GM18502 (cell line): ENCODE results near the gene C1QL4.
A peak's percentile ranks its signal among the peaks of the same experiment; 100 is the strongest.
"Not testable (repeated sequence)": the region's sequence is repeated elsewhere in the genome, so short reads cannot be mapped to it uniquely, and the experiment has no call there.

ENCODE experiments used
- ATAC-seq: cut with Tn5 transposase; IDR thresholded peaks from one replicate; pipeline ENCODE4 v1.9.1; 2021; ENCODE audit warnings: mild to moderate bottlenecking; ENCODE audit not compliant: unreplicated experiment, poor library complexity

The C1QL4 gene

DNA sequence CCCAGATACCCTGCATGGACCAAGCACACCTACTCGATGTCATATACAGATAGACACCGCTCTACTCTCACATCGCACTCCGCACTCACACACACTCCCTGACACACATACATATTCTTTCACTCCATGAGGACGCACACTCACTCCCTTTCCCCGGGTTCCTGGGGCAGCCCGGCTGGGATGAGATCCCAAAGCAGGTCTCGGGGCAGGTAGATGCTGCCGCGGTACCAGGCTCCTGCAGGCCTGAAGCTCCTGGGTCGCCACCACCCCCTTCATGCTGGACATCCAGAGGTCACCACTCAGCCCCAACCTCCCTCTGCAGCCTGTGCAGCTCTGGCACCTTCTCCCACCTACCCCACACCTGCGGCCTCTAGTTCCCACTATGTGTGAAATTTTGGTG lies 2.3 kb downstream of the C1QL4 start:
- no peak for ATAC-seq

DNA sequence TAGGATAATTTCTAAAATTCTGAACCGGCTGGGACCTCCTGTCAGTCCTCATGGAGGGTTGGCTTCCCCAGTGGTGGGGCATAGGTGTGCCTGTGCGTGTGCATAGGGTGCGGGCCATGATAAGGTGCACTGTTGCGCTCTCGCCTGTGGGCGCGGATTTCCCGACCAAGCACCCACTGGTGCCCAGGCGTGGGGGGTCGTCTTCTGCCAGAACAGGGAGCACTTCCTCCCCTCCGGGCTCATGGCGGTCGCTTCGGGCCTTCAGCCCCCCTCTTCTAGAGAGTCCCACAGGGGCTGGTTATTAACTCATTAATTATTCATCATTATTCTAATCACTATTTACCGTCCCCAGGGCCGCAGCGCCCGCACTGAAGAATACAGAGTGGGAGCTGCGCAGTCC lies 2.8 kb downstream of the C1QL4 start:
- ATAC-seq, result no peak

DNA sequence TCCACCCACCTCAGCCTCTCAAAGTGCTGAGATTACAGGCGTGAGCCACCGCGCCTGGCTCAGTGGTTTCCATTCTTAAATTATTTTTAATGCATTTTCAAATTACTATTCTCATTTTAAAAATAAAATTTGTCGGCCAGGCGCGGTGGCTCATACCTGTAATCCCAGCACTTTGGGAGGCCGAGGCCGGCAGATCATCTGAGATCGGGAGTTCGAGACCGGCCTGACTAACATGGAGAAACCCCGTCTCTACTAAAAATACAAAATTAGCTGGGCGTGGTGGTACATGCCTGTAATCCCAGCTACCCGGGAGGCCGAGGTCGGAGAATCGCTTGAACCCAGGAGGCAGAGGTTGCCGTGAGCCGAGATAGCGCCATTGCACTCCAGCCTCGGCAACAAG lies 3.2 kb downstream of the C1QL4 start:
- not testable (repeated sequence) for ATAC-seq

DNA sequence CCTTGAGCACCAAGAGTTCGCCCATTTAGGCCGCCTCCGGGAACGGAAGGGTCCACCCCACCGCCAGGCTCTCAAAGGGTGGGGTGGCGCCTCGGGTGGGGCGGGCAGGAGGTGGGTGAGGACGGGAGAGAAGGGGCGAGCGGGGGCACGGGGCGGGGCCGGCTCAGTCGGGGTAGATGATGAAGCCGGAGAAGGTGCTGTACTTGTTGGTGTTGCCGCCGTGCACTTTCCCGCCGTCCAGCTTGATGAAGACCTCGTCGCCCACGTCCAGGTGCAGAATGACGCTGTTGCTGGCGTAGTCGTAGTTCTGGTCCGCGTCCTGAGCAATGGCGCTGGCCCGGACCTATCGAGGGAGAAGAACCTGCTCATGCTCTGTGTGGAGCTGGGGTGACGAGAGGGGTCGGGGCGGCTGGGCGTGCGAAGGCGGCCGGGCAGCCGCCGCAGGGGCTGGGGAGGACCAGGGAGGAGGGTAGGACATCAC lies 4.1 kb downstream of the C1QL4 start:
- no peak for ATAC-seq

DNA sequence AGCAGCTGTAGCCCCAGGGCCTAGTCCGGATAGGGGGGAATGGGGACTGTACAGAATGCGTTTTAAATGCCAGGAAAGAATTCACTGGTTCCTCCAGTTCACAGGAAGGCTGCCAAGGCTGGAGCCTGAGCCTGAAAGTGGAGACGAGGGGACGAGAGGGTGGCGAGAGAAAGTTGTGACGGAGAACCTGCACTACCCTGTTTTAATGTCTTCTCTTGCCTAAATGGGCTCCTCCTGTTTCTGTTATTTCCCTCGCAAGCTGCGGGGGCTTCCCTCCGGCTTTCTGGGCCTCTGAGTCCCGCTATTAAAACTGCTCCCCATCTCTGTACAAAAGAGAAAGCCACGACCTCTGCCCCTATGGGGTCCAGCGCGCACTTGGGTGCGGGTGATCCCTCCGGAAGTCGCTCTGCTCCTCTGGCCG lies 4.5 kb downstream of the C1QL4 start:
- no peak for ATAC-seq

DNA sequence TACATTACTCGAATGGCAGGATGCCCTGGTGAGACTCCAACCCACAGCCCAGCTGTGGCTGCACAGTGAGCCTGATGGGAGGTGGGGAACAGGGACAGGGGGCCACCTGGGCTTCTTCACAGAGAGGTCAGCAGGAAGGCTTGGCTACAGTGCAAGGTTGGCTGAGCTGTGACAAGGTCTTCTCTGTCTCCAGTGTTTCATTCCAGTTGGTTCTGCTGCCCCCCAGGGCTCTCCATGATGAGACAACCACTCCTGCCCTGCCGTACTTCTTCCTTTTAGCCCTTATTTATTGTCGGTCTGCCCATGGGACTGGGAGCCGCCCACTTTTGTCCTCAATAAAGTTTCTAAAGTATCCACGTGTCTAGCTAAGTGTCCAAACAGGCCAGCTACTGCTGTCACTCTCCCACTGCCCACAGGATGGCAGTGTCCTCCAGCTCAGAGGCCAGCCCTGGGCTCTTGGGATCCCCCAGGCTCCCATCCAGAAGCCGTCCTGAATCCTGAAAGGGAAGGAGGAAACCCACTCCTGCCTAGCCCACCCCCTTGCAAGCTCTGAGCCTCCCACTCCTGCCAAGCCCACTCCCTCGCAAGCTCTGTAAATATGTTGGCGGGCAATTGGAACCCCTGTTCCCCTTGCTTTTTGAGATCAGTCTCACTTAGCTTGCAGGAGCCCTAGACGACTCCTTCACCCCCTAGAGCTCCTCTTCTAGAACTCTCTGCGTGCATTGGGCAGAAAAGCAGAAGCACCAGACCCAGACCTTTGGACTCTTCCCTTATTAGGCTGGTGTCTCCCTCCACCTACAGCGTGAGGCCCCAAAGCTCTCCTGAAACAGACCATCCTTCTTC lies 5.4 kb downstream of the C1QL4 start:
- no peak for ATAC-seq

DNA sequence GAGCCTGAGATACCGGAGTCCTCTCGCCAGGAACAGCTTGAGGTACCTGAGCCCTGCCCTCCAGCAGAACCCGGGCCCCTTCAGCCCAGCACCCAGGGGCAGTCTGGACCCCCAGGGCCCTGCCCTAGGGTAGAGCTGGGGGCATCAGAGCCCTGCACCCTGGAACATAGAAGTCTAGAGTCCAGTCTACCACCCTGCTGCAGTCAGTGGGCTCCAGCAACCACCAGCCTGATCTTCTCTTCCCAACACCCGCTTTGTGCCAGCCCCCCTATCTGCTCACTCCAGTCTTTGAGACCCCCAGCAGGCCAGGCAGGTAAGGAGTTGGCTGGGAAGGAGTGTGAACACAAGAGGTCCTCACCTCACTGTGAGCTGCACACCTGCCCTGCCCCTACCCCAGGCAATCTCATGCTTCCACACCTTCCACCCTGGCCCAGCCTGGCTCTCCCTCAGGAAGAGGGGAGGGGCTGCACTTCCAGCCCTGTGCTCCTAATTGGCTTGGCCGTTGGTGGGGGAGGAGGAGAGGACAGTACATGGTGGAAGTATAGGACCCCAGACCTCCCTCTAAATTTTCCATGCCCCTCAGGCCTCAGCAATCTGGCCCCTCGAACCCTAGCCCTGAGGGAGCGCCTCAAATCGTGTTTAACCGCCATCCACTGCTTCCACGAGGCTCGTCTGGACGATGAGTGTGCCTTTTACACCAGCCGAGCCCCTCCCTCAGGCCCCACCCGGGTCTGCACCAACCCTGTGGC lies 6.2 kb downstream of the C1QL4 start:
- no peak for ATAC-seq

DNA sequence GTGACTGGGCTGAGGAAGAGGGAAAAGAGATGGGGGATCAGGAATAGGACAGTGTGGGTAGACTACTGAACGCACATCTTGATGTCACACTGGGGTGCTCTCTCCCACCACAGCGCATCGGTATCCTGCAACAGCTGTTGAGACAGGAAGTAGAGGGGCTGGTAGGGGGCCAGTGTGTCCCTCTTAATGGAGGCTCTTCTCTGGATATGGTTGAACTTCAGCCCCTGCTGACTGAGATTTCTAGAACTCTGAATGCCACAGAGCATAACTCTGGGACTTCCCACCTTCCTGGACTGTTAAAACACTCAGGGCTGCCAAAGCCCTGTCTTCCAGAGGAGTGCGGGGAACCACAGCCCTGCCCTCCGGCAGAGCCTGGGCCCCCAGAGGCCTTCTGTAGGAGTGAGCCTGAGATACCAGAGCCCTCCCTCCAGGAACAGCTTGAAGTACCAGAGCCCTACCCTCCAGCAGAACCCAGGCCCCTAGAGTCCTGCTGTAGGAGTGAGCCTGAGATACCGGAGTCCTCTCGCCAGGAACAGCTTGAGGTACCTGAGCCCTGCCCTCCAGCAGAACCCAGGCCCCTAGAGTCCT lies 6.9 kb downstream of the C1QL4 start:
- ATAC-seq, result no peak

DNA sequence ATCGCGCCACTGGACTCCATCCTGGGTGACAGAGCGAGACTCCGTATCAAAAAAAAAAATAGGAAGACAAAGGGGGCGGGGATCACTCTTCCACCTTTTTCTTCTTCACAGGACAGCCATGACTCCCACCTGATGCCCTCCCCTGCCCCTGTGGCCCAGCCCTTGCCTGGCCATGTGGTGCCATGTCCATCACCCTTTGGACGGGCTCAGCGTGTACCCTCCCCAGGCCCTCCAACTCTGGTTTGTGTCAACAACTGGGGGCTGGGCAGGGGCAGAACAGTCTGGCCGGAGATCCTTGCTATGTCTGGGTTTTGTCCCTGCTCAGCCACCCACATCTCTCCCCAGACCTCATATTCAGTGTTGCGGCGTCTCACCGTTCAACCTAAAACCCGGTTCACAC lies 8.2 kb downstream of the C1QL4 start:
- ATAC-seq, result no peak

DNA sequence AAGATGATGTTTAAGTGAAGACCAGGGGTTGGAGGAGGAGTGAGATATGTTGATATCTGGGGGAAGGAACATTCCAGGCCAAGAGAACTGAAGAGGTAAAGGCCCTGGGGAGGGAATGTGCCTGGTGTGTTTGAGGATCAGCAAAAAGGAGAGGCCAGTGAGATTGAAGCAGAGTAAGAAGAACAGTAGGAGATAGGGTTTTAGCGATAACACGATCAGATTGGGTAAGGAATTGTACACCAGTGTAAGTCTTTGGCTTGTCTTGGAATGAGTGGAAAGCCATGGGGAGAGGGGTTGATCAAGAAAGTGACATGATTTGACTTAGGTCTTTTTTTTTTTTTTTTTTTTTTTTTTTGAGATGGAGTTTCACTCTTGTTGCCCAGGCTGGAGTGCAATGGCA lies 9.1 kb downstream of the C1QL4 start:
- no peak for ATAC-seq

DNA sequence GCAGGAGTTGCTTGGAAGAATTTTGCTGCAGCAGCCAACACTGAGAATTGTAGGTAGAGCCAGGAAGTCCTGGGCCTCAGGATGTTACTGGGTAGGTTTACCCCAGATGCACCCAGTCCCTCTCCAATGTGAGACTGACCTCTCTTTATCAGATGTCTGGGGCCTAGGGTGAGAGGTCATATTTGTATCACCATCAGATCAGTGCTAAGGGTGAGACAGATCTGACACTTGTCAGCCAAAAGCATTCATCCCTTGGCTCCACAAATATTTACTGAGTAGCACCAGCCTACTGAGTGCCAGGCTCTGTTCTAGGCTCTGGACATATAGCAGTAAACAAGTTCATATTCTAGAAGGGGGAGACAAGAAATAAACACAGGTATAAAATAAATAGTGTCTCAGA lies 9.6 kb downstream of the C1QL4 start:
- no peak for ATAC-seq

DNA sequence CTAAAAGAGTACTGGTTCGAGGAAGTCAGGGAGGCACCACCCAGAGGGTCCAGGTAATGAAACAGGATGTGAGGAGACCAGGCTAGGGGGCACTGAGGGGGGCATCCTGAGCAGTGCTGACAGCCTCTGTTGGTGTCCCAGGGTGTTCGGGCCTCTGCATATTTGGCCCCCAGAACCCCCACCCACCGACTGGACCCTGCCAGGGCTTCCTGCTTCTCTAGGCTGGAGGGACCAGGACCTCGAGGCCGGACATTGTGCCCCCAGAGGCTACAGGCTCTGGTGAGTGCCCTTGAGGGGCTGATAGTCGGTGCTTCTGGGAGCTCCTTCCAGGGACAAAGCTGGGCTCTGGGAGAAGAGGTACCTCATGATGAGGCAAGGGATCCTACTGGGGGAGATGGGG lies 11.4 kb downstream of the C1QL4 start:
- ATAC-seq, result no peak

DNA sequence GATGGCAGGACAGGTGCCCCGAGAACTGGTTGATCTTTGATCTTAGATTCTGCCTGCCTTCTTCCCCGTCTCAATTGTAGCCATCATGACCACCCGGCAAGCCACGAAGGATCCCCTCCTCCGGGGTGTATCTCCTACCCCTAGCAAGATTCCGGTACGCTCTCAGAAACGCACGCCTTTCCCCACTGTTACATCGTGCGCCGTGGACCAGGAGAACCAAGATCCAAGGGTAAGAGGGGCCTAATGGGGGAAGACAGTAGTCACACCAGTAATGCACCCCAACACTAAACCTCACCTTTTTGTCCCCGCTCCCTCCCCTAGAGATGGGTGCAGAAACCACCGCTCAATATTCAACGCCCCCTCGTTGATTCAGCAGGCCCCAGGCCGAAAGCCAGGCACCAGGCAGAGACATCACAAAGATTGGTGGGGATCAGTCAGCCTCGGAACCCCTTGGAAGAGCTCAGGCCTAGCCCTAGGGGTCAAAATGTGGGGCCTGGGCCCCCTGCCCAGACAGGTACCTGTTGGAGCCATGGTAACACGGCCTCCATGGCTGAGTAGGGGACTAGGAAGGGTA lies 13.4 kb downstream of the C1QL4 start:
- no peak for ATAC-seq

DNA sequence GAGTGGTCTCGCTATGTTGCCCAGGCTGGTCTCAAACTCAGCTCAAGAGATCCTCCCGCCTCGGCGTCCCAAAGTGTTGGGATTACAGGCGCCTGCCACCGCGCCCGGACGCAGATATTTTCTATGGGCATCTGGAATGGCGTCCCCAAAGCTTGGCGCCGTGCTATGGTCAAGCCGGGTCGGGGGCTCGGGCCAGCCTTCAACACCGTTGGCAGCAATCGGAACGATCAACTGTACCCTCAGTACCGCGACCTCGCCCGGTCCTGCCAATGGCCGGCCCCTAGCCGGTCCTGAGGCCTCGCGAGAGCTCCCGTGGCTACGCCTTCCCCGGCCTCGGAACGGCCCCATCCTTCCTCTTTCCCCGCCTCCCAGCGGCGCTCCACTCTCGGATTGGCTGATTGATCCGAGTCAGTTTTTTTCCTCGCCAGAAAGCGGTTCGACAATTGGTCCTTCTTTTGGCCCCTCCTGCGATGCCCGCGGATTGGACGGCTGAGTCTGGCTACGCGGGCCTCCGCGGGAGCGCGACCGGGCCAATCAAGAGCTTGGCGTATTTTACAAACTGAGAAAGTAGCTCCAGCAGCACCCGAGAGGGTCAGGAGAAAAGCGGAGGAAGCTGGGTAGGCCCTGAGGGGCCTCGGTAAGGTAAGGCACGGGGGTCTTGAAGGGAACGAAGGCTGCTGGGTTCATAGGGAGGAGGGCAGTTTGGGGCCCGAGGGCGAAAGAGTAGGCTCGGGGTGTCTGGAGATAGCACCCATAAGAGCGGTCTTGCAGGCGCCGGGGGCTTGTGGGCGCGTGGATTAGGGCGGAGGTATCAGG lies 14.1 kb downstream of the C1QL4 start, which contains the start of gene TROAP:
TROAP (plus strand) TSS at position 548 of the 816 bp plus-strand sequence. CDS start 354 bp downstream, outside the sequence.
- peak; percentile 97 for ATAC-seq

DNA sequence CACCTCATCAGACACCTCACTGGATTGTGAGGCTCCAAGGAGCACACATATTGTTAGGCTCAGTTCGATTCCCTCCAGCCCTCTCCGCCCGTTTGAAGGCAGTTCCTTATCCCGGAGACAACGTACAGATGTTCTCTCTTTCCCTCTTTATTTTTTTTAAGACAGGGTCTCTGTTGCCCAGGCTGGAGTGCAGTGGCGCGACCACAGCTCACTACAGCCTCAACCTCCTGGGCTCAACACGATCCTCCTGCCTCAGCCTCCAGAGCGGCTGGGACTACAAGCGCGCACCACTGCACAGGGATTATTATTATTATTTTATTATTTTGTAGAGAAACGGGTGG lies 14.7 kb downstream of the C1QL4 start:
- no peak for ATAC-seq

DNA sequence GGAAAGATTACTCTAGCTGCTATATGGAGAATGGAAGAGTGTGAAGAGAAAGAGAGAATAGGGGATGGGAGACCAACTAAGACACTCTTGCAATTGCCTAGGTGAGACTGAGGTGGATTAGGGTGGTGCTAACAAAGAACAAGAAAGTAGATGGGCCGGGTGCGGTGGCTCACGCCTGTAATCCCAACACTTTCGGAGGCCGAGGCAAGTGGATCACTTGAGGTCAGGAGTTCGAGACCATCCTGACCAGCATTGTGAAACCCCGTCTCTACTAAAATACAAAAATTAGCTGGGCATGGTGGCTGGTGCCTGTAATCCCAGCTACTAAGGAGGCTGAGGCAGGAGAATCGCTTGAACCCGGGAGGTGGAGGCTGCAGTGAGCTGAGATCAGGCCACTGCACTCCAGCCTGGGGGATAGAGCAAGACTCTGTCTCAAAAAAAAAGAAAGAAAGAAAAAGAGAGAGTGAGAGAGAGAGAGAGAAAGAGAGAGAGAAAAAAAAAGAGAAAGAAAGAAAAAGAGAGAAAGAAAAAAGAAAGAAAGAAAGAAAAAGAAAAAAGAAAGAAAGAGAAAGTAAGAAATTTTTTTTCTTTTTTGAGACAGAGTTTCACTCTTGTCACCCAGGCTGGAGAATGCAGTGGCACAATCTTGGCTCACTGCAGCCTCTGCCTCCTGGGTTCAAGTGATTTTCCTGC lies 16.4 kb downstream of the C1QL4 start:
- not testable (repeated sequence) for ATAC-seq

DNA sequence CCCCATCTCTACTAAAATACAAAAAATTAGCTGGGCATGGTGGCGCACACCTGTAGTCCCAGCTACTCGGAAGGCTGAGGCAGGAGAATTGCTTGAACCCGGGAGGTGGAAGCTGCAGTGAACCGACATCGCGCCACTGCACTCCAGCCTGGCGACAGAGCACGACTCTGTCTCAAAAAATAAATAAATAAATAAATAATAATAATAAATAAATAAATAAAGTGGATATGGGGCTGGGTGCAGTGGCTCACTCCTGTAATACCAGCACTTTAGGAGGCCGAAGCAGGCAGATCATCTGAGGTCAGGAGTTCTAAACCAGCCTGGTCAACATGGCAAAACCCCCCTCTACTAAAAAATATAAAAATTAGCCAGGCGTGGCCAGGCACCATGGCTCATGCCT lies 19.9 kb downstream of the C1QL4 start:
- not testable (repeated sequence) for ATAC-seq

DNA sequence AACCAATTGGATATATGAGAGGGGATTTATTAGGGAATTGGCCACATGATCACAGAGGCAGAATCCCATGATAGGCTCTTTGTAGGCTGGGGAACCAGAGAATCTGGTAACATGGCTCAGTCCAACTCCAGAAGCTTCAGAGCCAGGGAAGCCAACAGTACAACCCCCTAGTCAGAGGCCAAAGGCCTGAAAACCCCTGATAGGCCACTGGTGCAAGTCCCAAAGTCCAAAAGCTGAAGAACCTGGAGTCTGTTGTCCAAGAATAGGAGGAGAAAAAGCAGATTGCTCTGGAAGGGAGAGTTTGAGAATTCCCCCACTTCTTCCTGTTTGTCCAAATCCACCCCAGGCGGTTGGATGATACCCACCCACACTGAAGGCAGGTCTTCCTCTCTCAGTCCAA lies 22.2 kb downstream of the C1QL4 start:
- no peak for ATAC-seq

DNA sequence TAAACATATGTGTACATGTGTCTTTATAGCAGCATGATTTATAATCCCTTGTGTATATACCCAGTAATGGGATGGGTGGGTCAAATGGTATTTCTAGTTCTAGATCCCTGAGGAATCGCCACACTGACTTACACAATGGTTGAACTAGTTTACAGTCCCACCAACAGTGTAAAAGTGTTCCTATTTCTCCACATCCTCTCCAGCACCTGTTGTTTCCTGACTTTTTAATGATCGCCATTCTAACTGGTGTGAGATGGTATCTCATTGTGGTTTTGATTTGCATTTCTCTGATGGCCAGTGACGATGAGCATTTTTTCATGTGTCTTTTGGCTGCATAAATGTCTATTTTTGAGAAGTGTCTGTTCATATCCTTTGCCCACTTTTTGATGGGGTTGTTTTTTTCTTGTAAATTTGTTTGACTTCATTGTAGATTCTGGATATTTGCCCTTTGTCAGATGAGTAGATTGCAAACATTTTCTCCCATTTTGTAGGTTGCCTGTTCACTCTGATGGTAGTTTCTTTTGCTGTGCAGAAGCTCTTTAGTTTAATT lies 26.5 kb downstream of the C1QL4 start:
- ATAC-seq, result not testable (repeated sequence)
